Amygdala (tissue), 56 donors: ENCODE measurements around the gene CYTH1.

Source experiments
- DNase-seq, 56 donors: peaks; one replicate each; lab custom pipeline; 2025; lab: John Stamatoyannopoulos, UW

The CYTH1 gene

DNA sequence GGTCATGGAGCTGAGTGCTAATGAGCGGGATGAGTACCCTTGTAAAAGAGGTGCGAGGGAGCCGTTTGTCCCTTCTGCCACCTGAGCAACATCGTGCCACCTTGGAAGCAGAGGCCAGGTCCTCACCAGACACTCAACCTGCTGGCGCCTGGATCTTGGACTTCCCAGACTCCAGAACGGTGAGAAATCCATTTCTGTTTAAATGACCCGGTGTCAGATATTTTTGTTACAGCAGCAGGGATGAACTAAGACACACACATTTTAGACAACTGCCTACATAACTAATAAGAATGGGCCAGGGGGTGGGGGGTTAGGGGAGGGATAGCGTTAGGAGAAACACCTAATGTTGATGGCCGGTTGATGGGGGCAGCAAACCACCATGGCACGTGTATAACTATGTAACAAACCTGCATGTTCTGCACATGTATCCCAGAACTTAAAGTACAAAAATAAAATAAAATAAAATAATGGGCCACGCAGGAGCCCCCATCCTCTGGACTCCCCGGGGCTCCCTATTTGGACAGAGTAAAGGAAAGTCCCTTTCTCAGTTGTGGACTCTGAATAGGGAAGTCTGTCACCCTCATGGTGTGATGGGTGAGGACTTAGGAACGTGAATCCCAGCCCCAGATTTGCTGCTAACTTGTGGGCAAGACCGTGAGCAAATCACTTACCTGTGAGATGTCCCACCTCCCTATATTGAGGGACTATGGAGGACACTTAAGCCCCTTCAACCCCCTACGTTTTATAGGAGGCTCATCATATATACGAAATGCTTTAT, 144.2 kb downstream of the CYTH1 start:
- DNase-seq: no peak

- DNase-seq: no peak
Measured at GRCh38 chr17:78637146-78637545, 144.9 kb downstream of the CYTH1 start.

GRCh38 chr17:78634154-78634553, 147.9 kb downstream of the CYTH1 start:
- DNase-seq: no peak

DNA sequence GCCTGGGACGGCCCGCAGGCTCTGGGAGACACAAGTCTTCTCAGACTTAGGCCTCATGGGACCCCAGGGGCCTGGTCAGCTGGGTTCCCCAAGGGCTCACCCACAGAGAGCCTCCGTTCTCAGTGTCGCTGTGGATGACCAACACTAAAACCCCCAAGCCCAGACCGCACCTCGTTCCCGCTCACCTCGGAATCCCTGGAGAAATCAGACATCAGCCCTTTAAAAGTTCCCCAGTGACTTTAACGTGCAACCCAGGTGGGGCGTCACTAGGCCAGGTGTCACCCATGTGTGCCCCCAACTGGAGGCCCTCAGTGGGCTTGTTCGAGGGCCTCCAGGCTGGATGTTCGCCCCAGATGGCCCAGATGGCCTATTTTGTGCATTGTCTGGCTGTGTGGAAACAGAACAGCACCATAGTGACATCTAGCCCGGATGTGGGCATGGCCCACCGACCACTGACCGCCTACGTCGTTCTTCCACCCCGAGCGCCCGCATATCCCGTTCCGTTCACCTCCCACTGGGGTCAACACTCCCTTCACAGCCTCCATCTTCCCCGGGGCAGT, 152.6 kb downstream of the CYTH1 start:
- DNase-seq: no peak

DNA sequence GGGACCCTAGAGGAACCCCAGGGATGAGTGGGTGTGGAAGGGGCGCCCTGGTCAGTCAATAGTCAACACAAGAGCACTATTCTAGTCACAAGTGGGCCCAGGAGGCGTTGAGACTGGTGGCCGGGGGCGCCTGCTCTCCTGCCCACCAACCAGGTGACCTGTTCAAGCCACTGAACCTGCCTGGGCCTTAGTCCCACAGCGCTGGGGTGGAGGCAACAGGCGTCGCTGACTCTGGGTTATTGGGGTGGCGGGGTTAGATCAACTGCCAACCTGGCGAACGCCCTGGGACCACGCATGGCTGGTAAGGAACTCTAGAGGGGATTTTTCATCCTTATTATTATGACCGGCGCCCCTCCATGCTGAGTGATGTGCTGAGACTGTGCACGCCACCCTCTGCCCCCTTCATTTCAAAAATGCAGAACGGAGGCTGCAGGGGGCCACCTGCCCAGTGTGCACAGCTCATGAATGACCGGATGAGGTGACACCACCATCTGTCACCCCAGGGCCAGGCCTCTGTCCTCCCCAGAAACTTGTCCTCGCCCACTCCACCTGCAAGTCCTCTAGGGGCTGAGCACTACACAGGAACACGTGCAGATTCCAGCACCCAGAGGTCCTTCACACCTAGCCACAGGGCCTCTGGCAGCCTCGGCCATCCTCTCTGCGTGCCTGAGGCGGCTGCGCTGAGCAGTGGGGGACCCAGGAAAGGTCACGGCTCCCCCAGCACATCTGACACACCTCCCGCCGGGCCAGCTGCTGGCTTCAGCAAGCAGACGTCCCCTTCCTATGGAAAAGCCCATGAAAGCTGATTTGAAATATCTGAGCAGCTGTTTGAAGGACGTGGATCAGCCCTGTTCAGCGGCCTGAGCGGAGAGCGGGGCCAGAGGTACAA, 153.3 kb downstream of the CYTH1 start:
- DNase-seq: no peak

DNA sequence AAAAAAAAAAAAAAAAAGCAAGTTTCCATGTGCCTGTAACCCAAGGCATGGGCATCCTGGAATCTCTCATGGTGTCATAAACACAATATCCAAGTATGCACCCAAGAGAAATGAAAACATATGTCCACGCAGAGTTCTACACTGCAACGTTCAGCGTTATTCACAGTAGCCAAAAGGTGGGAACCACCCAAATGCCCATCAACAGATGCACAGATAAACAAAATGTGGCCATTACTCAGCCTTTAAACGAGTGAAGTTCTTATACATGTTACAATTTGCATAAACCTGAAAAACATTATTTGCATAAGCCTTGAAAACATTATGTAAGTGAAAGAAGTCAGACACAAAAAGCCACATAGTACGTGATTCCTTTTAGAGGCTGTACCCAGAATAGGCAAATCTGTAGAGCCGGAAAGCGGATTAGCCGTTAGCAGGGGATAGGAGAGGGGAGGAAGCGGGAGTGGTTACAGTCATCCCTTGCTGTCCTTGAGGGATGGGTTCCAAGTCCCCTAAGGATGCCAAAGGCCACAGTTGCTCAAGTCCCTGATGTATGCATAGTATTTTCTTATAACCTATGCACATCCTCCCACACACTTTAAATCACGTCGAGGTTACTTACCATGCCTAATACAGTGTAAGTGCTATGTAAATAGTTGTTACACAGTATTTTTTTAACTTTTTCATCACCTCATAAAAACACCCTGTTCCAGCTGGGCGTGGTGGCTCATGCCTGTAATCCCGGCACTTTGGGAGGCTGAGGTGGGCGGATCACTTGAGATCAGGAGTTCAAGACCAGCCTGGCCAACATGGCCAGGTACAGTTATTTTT, 157.5 kb downstream of the CYTH1 start:
- DNase-seq: no peak
